Right renal pelvis (tissue), 4 donors: ENCODE data around the gene SRRM3. TPM values are rescaled to one million over a fixed set of nuclear protein-coding genes. Genes with fewer than 3 reads are reported as not detected.
"Not testable (repeated sequence)": the region's sequence is repeated elsewhere in the genome, so short reads cannot be mapped to it uniquely, and the experiment has no call there.

Source experiments
- DNase-seq, 4 donors: peaks; one replicate each; pipeline ENCODE4 v3.0.0-alpha.2; 2013; ENCODE audit warnings: low read depth in 4 of 4, low spot score in 3 of 4, missing footprints in 1 of 4
- polyA plus RNA-seq, 4 donors: library from polyadenylated mRNA; unstranded; fragments of 120-200 nt; gene quantifications; one replicate each; pipeline ENCODE4 v1.2.1, GENCODE V29; 2013; ENCODE audit not compliant: insufficient read length in 4 of 4

SRRM3 gene
- polyA plus RNA-seq, 4 donors: 0.83 to 2.6 (median 1.9) TPM

- DNase-seq: no peak
Observed at GRCh38 chr7:76332078-76332477, 130.4 kb downstream of the SRRM3 start.

DNA sequence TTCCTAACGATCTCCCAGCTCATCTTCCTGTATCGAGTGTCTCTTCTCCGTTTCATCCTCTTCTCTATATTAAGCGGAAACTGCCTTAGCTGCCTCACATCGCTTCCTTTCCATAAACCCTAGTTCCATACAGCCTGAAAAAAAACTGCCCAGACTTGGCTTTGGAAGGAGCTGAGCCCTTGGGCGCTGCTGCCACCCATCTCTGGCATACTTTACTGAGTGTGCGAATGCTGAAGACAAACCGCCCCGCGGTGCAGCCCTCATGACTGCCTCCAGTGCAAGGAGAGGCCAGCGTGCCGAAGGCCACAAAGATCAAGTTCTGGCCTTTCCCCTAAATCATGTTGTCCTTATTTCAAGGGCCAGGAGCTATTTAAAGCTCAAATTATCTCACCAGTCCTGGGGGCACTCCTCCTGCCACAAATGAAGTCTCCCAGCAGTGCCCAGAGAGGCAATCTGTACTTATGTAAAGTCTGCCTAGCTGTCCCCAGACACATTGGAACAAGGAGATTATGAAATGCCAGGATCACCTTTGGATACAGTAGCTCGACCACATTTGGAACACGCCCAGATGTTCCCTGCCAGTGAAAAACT, 131.9 kb downstream of the SRRM3 start:
- DNase-seq: no peak

- no peak for DNase-seq
Observed at GRCh38 chr7:76334320-76334967, 132.7 kb downstream of the SRRM3 start.

GRCh38 chr7:76335417-76335816, 133.7 kb downstream of the SRRM3 start:
- not testable (repeated sequence) for DNase-seq

GRCh38 chr7:76336094-76336493, 134.4 kb downstream of the SRRM3 start:
- no peak for DNase-seq

Other genes with a start within 250 kb of the SRRM3 start
- gene TMEM120A, start 207.3 kb upstream of the SRRM3 start, polyA plus RNA-seq: 10 to 100 TPM; 50.9 to 65.7 (median 55.6) TPM
- gene STYXL1, start 153.9 kb upstream of the SRRM3 start, polyA plus RNA-seq: 10 to 100 TPM; 37.1 to 58.3 (median 48.0) TPM
- gene MDH2, start 153.8 kb upstream of the SRRM3 start, polyA plus RNA-seq: 100 to 1,000 TPM; 198 to 284 (median 212) TPM
- gene HSPB1, start 100.8 kb downstream of the SRRM3 start, polyA plus RNA-seq: 100 to 1,000 TPM; 163 to 287 (median 192) TPM
- 100 to 1,000 TPM; 124 to 141 (median 137) TPM for gene YWHAG, start 157.1 kb downstream of the SRRM3 start, polyA plus RNA-seq
- gene SSC4D, start 207.8 kb downstream of the SRRM3 start, polyA plus RNA-seq: 1 to 10 TPM; 4.3 to 5.2 (median 4.5) TPM
- 10 to 100 TPM in 1 of 4 donors, 1 to 10 TPM in 3; 1.6 to 13.4 (median 2.4) TPM for gene ZP3, start 223.1 kb downstream of the SRRM3 start, polyA plus RNA-seq